HepG2 (cell line): ENCODE measurements around the gene FIBCD1. TPM values are rescaled to one million over a fixed set of nuclear protein-coding genes. Genes with fewer than 3 reads are reported as not detected.
A peak's percentile ranks its signal among the peaks of the same experiment; 100 is the strongest.

Experiments used
- HIVEP1 ChIP-seq: sonication (generic); formaldehyde crosslinking; IDR thresholded peaks from 2 replicates; pipeline ENCODE4 v1.4.0; 2020; ENCODE audit warnings: mild to moderate bottlenecking, missing genetic modification reagents
- KMT2A ChIP-seq: sonication (generic); formaldehyde crosslinking; IDR thresholded peaks from 2 replicates; pipeline ENCODE4 v1.4.0; 2020; ENCODE audit warnings: missing genetic modification reagents
- LCORL ChIP-seq, 2 experiments: fragments of 450-650 bp in 1 of 2; sonication (generic) in 1 of 2; formaldehyde crosslinking in 1 of 2; IDR thresholded peaks; 2 replicates each; pipeline versions ENCODE4 v1.5.0 to v1.6.1; 2017 to 2020; ENCODE audit warnings: antibody characterized with exemption in 1 of 2, missing genetic modification reagents in 1 of 2
- MLX ChIP-seq: IDR thresholded peaks from 2 replicates; pipeline ENCODE4 v1.6.1; 2016
- PTBP1 ChIP-seq: fragments of 200-400 bp; formaldehyde crosslinking; IDR thresholded peaks from 2 replicates; pipeline ENCODE4 v1.6.1; 2018; ENCODE audit warnings: low read length, low read depth; ENCODE audit not compliant: poor library complexity, severe bottlenecking
- RARG ChIP-seq: sonication (generic); formaldehyde crosslinking; IDR thresholded peaks from 2 replicates; pipeline ENCODE4 v1.4.0; 2020; ENCODE audit warnings: low read depth, mild to moderate bottlenecking, missing genetic modification reagents
- RERE ChIP-seq: IDR thresholded peaks from 2 replicates; pipeline ENCODE4 v1.6.1; 2016; ENCODE audit warnings: low read depth, missing genetic modification reagents, missing compliant biosample characterization
- RFX5 ChIP-seq: IDR thresholded peaks from 2 replicates; pipeline ENCODE4 v1.6.1; 2011; ENCODE audit warnings: low read depth, low read length, improper control_type of control experiment
- SP140L ChIP-seq: sonication (generic); formaldehyde crosslinking; IDR thresholded peaks from 2 replicates; pipeline ENCODE4 v1.4.0; 2020; ENCODE audit warnings: missing genetic modification reagents, borderline replicate concordance
- ZGPAT ChIP-seq: IDR thresholded peaks from 2 replicates; pipeline ENCODE4 v1.6.1; 2016; ENCODE audit warnings: mild to moderate bottlenecking
- ZNF800 ChIP-seq: sonication (generic); formaldehyde crosslinking; IDR thresholded peaks from 2 replicates; pipeline ENCODE4 v1.4.0; 2020; ENCODE audit warnings: missing genetic modification reagents
- ZSCAN20 ChIP-seq: sonication (generic); formaldehyde crosslinking; IDR thresholded peaks from 2 replicates; pipeline ENCODE4 v1.4.0; 2020; ENCODE audit warnings: missing genetic modification reagents, mild to moderate bottlenecking, borderline replicate concordance
- polyA plus RNA-seq, 8 experiments: library from polyadenylated mRNA; depleted of rRNA in 3 of 8; stranded (reverse) in 7 of 8; unstranded in 1 of 8; fragments of >200 nt; fragmentation: Illumina TruSeq in 4 of 8; extraction: Trizol in 4 of 8; gene quantifications; 2 replicates each; pipeline versions ENCODE4 v1.2.1 to v1.2.3, GENCODE V29; 2011 to 2016; ENCODE audit warnings: low read depth in 4 of 8, missing spikeins in 1 of 8, mixed read lengths in 1 of 8; ENCODE audit not compliant: insufficient read depth in 1 of 8
- total RNA-seq, 5 experiments: library from RNA; depleted of rRNA; stranded (reverse); fragments of >200 nt; fragmentation: Illumina TruSeq; extraction: Trizol; gene quantifications; 2 replicates each; pipeline ENCODE4 v1.2.3, GENCODE V29; 2016; ENCODE audit warnings: low read depth in 1 of 5
- TF ChIP-seq, protein P1 (sequence below): sonication (generic); formaldehyde crosslinking; IDR thresholded peaks from 2 replicates; pipeline ENCODE4 v1.4.0; 2020; ENCODE audit warnings: low read depth, mild to moderate bottlenecking, missing genetic modification reagents
- TF ChIP-seq, protein P2 (sequence below): sonication (generic); formaldehyde crosslinking; IDR thresholded peaks from 2 replicates; pipeline ENCODE4 v1.4.0; 2020; ENCODE audit warnings: missing genetic modification reagents

FIBCD1 gene
- total and polyA plus RNA-seq, 2 of the 13 experiments (the other 11 are each of a cell fraction or from before 2014, with no cell fraction given): 0.55 to 0.89 TPM

- TF ChIP-seq ZGPAT (peak; percentile 29; the same call in 1 of the 2 replicates), HIVEP1 (CRISPR knock-in tag) (no peak), PTBP1 (no peak), RERE (CRISPR knock-in tag) (no peak), LCORL (IDR thresholded peaks at IDR 0.05) (no peak), LCORL (CRISPR knock-in tag; IDR thresholded peaks at IDR 0.05) (0 out of 2 replicates have a peak, but pooled peaks have one; percentile 62), SP140L (no peak), ZNF800 (CRISPR knock-in tag) (peak; percentile 55; the same call in 1 of the 2 replicates), RARG (CRISPR knock-in tag) (no peak), KMT2A (CRISPR knock-in tag) (no peak), ZSCAN20 (CRISPR knock-in tag) (0 out of 2 replicates have a peak, but pooled peaks have one; percentile 29), MLX (no peak), RFX5 (no peak)
- TF ChIP-seq, protein P1, sequence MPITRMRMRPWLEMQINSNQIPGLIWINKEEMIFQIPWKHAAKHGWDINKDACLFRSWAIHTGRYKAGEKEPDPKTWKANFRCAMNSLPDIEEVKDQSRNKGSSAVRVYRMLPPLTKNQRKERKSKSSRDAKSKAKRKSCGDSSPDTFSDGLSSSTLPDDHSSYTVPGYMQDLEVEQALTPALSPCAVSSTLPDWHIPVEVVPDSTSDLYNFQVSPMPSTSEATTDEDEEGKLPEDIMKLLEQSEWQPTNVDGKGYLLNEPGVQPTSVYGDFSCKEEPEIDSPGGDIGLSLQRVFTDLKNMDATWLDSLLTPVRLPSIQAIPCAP (CRISPR knock-in tag): no peak
- TF ChIP-seq, protein P2, sequence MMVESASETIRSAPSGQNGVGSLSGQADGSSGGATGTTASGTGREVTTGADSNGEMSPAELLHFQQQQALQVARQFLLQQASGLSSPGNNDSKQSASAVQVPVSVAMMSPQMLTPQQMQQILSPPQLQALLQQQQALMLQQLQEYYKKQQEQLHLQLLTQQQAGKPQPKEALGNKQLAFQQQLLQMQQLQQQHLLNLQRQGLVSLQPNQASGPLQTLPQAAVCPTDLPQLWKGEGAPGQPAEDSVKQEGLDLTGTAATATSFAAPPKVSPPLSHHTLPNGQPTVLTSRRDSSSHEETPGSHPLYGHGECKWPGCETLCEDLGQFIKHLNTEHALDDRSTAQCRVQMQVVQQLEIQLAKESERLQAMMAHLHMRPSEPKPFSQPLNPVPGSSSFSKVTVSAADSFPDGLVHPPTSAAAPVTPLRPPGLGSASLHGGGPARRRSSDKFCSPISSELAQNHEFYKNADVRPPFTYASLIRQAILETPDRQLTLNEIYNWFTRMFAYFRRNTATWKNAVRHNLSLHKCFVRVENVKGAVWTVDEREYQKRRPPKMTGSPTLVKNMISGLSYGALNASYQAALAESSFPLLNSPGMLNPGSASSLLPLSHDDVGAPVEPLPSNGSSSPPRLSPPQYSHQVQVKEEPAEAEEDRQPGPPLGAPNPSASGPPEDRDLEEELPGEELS: 0 out of 2 replicates have a peak, but pooled peaks have one; percentile 29
Observed at GRCh38 chr9:130872912-130873503, 66.0 kb downstream of the FIBCD1 start (continued).
